ENCODE results near the gene CST7. TPM values are rescaled to one million over a fixed set of nuclear protein-coding genes. Genes with fewer than 3 reads are reported as not detected.

Gene CST7
- total RNA-seq, 1 donor from 2014 or later: not detected

DNA sequence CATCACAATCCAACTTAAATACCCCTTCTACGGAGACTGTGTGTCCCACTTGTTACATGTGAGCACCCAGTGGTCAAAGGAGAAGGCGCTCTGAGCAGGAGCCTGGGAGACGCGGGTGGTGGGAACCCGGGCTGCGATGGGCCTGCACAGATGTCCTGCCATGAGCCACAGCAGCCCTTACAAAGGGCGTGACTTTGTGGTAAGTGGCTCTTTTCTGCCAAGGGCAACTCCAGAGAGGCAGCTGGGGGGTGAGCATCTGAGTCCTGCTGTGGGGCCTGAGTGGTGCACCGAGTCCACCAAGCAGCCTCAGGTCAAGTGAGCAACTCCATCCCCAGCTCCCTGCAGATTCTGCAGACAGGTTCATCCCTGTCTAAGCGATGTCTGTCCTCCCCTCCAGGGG is 33.6 kb upstream of the CST7 start:
- H3K27ac ChIP-seq: no peak overlapping the region
- no peak overlapping the region for H3K4me3 ChIP-seq
- intact Hi-C loops (cut with DNase I): loop anchor here (5.0 kb wide), 1 partner anchor 1473 kb away; no protein-coding TSS in a partner anchor
- no peaks in the 10 kb centered on the region for H3K9me3 ChIP-seq
- H3K36me3 ChIP-seq: no peaks in the 10 kb centered on the region
- DNase-seq (ENCODE audit: low spot score in 2 of 2): no peak
- H3K27me3 ChIP-seq: no peaks in the 10 kb centered on the region
- peaks cover 0 to 2% of the 10 kb centered on the region in 2 donors for H3K4me1 ChIP-seq
- no peak for TF ChIP-seq CTCF (IDR thresholded peaks at IDR 0.05)

DNA sequence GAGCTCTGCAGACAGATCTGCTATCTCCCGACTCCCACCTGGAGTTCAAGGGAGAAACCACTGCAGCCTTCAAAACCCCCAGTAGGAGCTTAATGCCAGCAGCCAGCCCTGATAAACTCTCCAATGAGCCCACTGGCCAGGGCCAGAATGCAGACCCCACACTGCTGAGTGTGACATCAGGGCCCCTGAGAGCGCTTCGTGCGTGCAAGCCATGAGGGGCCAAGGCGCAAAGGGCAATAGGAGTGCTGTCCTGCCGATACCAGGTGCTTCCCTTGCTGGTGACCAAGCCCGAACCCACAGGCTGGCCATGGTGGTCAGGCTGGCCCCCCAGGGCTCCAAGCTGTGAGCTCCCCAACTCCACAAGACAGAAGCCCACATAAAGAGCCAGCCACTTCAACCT is 33.2 kb upstream of the CST7 start:
- Histone ChIP-seq H3K4me3 (no peak overlapping the region), H3K27ac (no peak overlapping the region), H3K36me3 (no peaks in the 10 kb centered on the region), H3K27me3 (no peaks in the 10 kb centered on the region), H3K9me3 (no peaks in the 10 kb centered on the region), H3K4me1 (peaks cover 0 to 2% of the 10 kb centered on the region in 2 donors)
- no peak for TF ChIP-seq CTCF (IDR thresholded peaks at IDR 0.05)
- intact Hi-C loops (cut with DNase I): loop anchor here (5.0 kb wide), 1 partner anchor 1474 kb away; no protein-coding TSS in a partner anchor
- no peak for DNase-seq (ENCODE audit: low spot score in 2 of 2)

DNA sequence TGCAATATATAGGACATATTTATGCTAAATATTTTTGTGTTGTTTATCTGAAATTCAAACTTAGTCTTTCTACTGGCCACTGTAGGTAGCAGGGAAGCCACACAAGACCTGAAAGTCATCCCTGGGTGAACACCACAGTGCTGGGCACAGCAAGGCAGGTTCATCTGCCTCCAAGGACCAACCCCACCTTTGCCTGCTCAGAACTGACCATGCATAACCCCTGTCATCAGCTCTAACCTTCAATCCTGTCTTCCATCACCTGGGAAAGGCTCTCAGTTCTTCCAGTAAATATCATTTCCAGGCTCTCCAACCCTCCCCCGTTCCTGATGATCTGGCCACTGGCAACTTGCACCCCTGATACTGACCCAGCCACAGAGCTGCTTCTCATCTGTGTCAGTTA is 32.7 kb upstream of the CST7 start:
- Histone ChIP-seq H3K9me3 (no peaks in the 10 kb centered on the region), H3K36me3 (no peaks in the 10 kb centered on the region), H3K27me3 (no peaks in the 10 kb centered on the region), H3K27ac (no peak overlapping the region), H3K4me3 (no peak overlapping the region), H3K4me1 (peaks cover 0 to 2% of the 10 kb centered on the region in 2 donors)
- intact Hi-C loops (cut with DNase I): loop anchor here (5.0 kb wide), 1 partner anchor 1474 kb away; no protein-coding TSS in a partner anchor
- TF ChIP-seq CTCF (IDR thresholded peaks at IDR 0.05): no peak
- DNase-seq (ENCODE audit: low spot score in 2 of 2): no peak

DNA sequence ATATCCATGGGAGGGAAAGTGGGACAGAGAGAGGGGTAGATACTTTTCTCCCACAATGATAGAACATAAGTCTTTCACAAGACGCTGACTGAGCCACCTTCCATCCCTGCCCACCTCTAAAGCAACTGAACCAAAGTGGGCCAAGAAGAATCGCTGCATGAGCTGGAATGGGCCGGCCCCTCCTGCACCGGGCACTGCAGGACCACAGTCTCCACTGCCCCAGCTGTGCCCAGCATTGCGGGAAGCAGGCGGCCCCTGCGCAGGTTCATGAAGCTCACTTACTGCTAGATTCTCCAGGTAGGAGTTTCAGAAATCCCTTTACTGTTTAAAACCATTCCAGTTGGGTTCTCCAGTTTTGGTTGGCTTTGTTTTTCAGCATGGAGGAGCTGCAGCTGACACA is 32.0 kb upstream of the CST7 start:
- no peaks in the 10 kb centered on the region for H3K36me3 ChIP-seq
- peaks cover 0 to 2% of the 10 kb centered on the region in 2 donors for H3K4me1 ChIP-seq
- H3K27me3 ChIP-seq: no peaks in the 10 kb centered on the region
- H3K9me3 ChIP-seq: no peaks in the 10 kb centered on the region
- H3K27ac ChIP-seq: no peak overlapping the region
- H3K4me3 ChIP-seq: no peak overlapping the region
- DNase-seq (ENCODE audit: low spot score in 2 of 2): no peak
- TF ChIP-seq CTCF (IDR thresholded peaks at IDR 0.05): no peak
- intact Hi-C loops (cut with DNase I): loop anchor here (5.0 kb wide), 1 partner anchor 1475 kb away; no protein-coding TSS in a partner anchor

GRCh38 chr20:24917797-24918578 is 31.1 kb upstream of the CST7 start:
- intact Hi-C loops (cut with DNase I): loop anchor here (1.0 to 5.0 kb wide), 3 partner anchors 758 to 1476 kb away; no protein-coding TSS in a partner anchor
- H3K27ac ChIP-seq: no peak overlapping the region
- DNase-seq (ENCODE audit: low spot score in 2 of 2): peak in 1 of 2 donors; percentile 76
- H3K27me3 ChIP-seq: no peaks in the 10 kb centered on the region
- H3K4me3 ChIP-seq: peak overlapping the region; percentile 30 to 40
- H3K36me3 ChIP-seq: no peaks in the 10 kb centered on the region
- H3K4me1 ChIP-seq: peaks cover 0 to 2% of the 10 kb centered on the region in 2 donors
- H3K9me3 ChIP-seq: no peaks in the 10 kb centered on the region
- peak; percentile 53 to 81 (median 74) for TF ChIP-seq CTCF (IDR thresholded peaks at IDR 0.05)
